ENCODE results near the gene BTAF1. TPM values are rescaled to one million over a fixed set of nuclear protein-coding genes. Genes with fewer than 3 reads are reported as not detected.

Gene BTAF1
- total RNA-seq, 1 donor from 2014 or later: 74.7 TPM

DNA sequence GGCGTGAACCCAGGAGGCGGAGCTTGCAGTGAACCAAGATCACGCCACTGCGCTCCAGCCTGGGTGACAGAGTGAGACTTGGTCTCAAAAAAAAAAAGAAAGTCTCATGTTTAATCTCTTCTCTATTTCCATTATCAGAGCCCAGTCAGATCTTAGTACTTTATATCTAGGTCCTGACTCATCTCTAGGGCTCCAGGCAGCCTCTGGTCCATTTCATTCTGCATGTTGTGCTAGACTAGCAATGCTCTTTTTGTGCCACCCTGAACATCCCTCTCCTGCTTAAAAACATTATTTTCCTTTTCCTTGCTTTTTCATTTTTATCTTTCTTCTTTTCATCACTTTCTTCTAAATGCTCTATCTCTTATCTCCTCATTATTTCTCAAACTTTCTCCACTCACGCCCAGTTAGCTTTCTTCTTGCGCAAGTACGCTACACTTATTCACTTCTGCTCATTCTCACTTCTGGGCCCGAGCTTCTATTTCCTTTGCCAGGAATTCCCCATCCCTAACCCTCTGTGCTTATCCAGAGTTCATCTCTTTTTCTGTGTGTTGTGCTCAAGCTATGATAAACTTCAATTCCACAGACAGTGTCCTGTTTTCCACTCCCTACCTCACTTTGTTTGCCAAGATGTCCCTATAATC lies 63.9 kb downstream of the BTAF1 start:
- Mint-ChIP-seq H3K27me3 (no peaks in the 10 kb centered on the region), H3K4me1 (no peaks in the 10 kb centered on the region), H3K9me3 (no peaks in the 10 kb centered on the region), H3K27ac (no peak overlapping the region), H3K4me3 (no peak overlapping the region), H3K36me3 (ENCODE audit: low read depth) (peaks cover 72% of the 10 kb centered on the region)
- TF ChIP-seq, protein P1, sequence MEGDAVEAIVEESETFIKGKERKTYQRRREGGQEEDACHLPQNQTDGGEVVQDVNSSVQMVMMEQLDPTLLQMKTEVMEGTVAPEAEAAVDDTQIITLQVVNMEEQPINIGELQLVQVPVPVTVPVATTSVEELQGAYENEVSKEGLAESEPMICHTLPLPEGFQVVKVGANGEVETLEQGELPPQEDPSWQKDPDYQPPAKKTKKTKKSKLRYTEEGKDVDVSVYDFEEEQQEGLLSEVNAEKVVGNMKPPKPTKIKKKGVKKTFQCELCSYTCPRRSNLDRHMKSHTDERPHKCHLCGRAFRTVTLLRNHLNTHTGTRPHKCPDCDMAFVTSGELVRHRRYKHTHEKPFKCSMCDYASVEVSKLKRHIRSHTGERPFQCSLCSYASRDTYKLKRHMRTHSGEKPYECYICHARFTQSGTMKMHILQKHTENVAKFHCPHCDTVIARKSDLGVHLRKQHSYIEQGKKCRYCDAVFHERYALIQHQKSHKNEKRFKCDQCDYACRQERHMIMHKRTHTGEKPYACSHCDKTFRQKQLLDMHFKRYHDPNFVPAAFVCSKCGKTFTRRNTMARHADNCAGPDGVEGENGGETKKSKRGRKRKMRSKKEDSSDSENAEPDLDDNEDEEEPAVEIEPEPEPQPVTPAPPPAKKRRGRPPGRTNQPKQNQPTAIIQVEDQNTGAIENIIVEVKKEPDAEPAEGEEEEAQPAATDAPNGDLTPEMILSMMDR (IDR thresholded peaks at IDR 0.05): no peak
- no peak for ATAC-seq (ENCODE audit: low read depth)
- DNase-seq: no peak
- intact Hi-C loops (cut with micrococcal nuclease): no loop called here
- CTCF ChIA-PET: no interaction called here
- POLR2A ChIA-PET: no interaction called here

DNA sequence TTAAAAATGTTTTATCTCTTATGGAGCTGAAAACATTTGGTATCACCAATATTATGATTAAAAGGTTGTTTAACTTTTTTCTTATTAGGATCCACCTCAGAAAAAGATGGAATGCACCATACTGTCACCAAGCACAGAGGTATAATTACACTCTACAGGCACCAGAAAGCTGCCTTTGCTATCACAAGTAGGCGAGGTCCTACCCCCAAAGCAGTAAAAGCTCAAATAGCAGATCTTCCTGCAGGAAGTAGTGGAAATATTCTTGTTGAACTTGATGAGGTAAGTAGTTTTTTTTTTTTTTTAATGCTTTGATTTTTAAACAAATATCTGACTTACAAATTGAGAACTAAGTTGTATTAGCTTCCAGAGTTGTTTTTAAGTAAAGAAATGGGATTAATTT lies 68.5 kb downstream of the BTAF1 start:
- DNase-seq: no peak
- H3K27ac Mint-ChIP-seq: no peak overlapping the region
- no peaks in the 10 kb centered on the region for H3K9me3 Mint-ChIP-seq
- H3K36me3 Mint-ChIP-seq (ENCODE audit: low read depth): peaks cover 64% of the 10 kb centered on the region
- ChIA-PET POLR2A (interaction anchor here (0.6 kb wide), 1 partner anchor 199 kb away, joined by 4 read pairs; no protein-coding TSS in a partner anchor), CTCF (no interaction called here)
- TF ChIP-seq, protein P1 (IDR thresholded peaks at IDR 0.05): no peak
- H3K4me3 Mint-ChIP-seq: no peak overlapping the region
- H3K4me1 Mint-ChIP-seq: no peaks in the 10 kb centered on the region
- intact Hi-C loops (cut with micrococcal nuclease): no loop called here
- no peak for ATAC-seq (ENCODE audit: low read depth)
- H3K27me3 Mint-ChIP-seq: no peaks in the 10 kb centered on the region

DNA sequence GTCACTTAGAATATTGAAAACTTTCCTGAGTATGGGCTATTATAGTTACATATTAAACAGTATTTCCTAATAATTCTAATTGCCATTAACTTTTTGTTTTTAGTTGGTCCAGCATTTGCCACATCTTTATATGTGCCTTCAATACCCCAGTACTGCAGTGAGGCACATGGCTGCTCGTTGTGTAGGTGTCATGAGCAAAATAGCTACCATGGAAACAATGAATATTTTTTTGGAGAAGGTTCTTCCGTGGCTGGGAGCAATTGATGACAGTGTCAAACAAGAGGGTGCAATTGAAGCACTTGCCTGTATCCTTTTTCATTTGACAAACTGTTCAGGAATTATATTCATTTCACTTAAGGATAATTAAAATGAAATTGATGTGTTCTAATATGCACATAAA lies 72.7 kb downstream of the BTAF1 start:
- Mint-ChIP-seq H3K4me1 (no peaks in the 10 kb centered on the region), H3K4me3 (no peak overlapping the region), H3K27me3 (no peaks in the 10 kb centered on the region), H3K36me3 (ENCODE audit: low read depth) (peaks cover 74% of the 10 kb centered on the region), H3K9me3 (peaks cover 3% of the 10 kb centered on the region), H3K27ac (no peak overlapping the region)
- TF ChIP-seq, protein P1 (IDR thresholded peaks at IDR 0.05): no peak
- ChIA-PET CTCF (no interaction called here), POLR2A (no interaction called here)
- ATAC-seq (ENCODE audit: low read depth) (no peak), DNase-seq (no peak)
- intact Hi-C loops (cut with micrococcal nuclease): no loop called here

DNA sequence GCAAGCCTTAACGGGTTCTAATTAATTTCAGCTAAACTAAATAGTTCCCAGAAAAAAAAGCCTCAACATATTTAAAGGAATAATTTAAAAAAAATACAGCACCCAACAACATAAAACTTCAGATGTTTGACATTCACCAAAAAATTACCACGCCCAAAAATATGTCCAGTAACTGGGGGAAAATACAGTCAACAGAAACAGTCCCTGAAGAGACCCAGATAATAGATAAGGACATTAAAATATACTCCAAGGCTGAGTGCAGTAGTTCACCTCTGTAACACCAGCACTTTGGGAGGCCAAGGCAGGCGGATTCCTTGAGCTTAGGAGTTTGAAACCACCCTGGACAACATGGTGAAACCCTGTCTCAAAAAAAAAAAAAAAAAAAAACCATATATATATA lies 78.0 kb downstream of the BTAF1 start:
- CTCF ChIA-PET: no interaction called here
- H3K4me1 Mint-ChIP-seq: no peaks in the 10 kb centered on the region

DNA sequence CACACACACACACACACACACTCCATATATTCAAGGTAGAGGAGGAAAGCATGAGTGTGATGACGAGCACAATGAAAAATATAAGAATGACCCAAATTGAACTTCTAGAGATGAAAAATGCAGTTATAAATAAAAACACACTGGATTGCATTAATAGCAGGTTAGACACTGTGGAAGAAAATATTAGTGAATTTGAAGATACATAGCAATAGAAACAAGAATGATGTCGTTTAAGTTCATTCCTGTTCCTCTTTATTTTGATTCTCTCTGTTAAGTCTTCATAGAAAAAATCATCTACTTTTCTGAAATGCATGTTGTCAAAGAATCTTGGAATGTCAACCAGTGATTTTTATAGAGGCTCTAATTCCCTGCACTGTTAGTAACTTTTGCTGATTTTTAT lies 78.4 kb downstream of the BTAF1 start:
- intact Hi-C loops (cut with micrococcal nuclease): no loop called here
- DNase-seq: no peak
- TF ChIP-seq, protein P1 (IDR thresholded peaks at IDR 0.05): no peak
- peaks cover 3% of the 10 kb centered on the region for H3K9me3 Mint-ChIP-seq
- no peaks in the 10 kb centered on the region for H3K4me1 Mint-ChIP-seq
- H3K36me3 Mint-ChIP-seq (ENCODE audit: low read depth): peaks cover 85% of the 10 kb centered on the region
- no peak overlapping the region for H3K4me3 Mint-ChIP-seq
- ChIA-PET POLR2A (no interaction called here), CTCF (no interaction called here)
- ATAC-seq (ENCODE audit: low read depth): no peak
- H3K27me3 Mint-ChIP-seq: no peaks in the 10 kb centered on the region
- H3K27ac Mint-ChIP-seq: no peak overlapping the region

More for the DNA sequence above, 78.0 kb downstream of the BTAF1 start:
- Mint-ChIP-seq H3K36me3 (ENCODE audit: low read depth) (peaks cover 85% of the 10 kb centered on the region), H3K4me3 (no peak overlapping the region), H3K9me3 (peaks cover 3% of the 10 kb centered on the region), H3K27ac (no peak overlapping the region), H3K27me3 (no peaks in the 10 kb centered on the region)
- POLR2A ChIA-PET: no interaction called here
- DNase-seq: no peak
- TF ChIP-seq, protein P1 (IDR thresholded peaks at IDR 0.05): no peak
- intact Hi-C loops (cut with micrococcal nuclease): no loop called here
- no peak for ATAC-seq (ENCODE audit: low read depth)

All from activated B cell treated with CpG ODN at 0.5 μM for 24 hours (primary cell).